GM23248 (cell line): Measurements from ENCODE around the gene CENPL.

Experiments
- EZH2 ChIP-seq: fragments of 200-600 bp; sonication (generic); IDR thresholded peaks from 2 replicates; pipeline ENCODE4 v1.6.1; 2018; ENCODE audit warnings: antibody characterized with exemption, mild to moderate bottlenecking; ENCODE audit not compliant: insufficient read depth, poor library complexity, severe bottlenecking
- EZH2phosphoT487 ChIP-seq: fragments of 200-600 bp; sonication (generic); IDR thresholded peaks from 2 replicates; pipeline ENCODE4 v1.6.1; 2018; ENCODE audit warnings: antibody characterized with exemption, moderate library complexity, mild to moderate bottlenecking, low read depth; ENCODE audit not compliant: insufficient read depth

DNA sequence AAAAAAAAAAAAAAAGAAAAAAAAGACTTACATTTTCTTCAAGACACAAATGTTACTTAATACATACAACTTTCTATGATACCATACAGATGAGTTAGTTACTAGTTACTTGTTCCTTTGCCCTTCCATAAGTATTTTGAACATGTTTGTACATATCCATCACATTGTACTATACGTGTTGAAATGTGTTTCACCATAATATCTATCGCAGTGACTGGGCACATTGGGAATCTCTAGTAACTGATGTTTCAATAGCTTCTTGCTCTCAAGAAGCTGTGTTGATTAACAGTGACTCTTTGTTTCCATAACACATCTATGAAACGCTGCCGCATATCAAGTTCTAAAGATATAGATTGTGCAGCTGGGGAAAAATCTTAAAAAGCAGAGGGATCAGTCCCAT lies 67.0 kb downstream of the CENPL start:
- no peak for TF ChIP-seq EZH2
- TF ChIP-seq EZH2phosphoT487 = no peak
